Activated T-helper 1 cell treated with Interleukin-2 at 50 U/mL for 16 hours (primary cell): ENCODE results near the gene TCEA2.

Source experiments
- DNase-seq: peaks from one replicate; pipeline ENCODE4 v3.0.0-alpha.2; 2020; ENCODE audit warnings: low read depth

Gene TCEA2

GRCh38 chr20:64049060-64049877 is 13.7 kb upstream of the TCEA2 start, which contains the start of gene SOX18:
TSS of gene SOX18 (minus strand) at chr20:64049639. CDS start at chr20:64049516, 123 bp downstream.
- DNase-seq = no peak

DNA sequence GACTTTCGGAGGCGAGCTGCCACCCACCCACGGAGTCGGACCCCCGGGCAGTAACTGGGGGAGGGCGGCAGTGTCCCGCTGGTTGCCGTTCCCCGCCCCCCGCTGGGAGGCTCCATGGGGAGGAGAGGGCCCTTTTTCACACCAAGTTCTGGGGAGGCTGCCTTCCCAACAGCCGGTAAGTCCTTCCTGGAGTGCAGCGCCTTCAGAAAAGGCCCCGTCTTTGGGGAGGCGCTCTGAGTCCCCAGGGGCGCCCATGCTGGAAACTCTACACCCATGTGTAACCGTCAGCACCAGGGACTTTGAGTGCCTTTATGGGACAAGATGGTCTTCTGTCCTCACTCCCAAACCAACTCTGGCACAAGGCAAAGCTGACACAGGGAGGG is 13.1 kb upstream of the TCEA2 start:
- no peak for DNase-seq

- no peak for DNase-seq
These were observed 12.6 kb upstream of the TCEA2 start for GRCh38 chr20:64050261-64051032.

- DNase-seq = no peak
These were observed 12.0 kb upstream of the TCEA2 start for GRCh38 chr20:64051033-64051452.

DNA sequence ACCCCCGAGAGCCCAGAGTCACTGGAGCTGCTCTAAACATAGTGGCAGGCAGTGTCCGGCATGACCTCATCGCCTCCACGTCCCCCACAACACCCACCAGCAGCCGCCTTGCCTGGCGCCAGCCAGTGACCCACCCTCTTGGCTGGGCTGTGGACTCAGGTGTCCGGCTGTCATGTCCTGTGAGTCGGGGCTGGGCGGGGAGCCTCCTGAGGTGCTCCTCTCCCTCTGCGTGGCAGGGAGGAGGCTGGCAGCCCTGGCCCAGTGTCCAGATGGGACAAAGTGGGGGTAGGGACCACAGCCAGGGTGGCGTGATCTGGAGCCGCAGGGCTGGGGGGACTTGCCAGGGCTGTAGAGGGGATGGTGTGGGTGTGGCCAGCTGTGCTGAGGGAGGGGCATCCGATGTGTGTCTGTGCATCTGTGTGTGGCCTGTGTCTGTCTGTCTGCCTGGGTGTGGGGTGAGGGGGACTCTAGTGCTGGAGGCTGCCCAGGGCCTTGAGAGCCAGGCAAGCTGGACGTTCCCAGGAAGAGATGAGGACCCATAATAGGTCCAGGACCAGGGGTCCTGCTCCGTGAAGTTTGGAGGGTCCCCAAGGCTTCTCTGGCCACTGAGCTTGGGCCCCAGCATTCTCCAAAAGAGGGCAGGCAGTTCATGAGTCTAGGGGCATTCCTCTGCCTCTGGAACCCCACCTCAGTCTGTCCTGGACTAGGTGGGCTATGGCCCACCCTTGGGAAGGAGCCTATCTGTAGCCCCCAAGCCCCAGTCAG is 11.3 kb upstream of the TCEA2 start:
- DNase-seq = no peak

- DNase-seq = no peak
These were observed 10.7 kb upstream of the TCEA2 start for GRCh38 chr20:64052326-64052722.

- DNase-seq = no peak
These were observed 9.8 kb upstream of the TCEA2 start for GRCh38 chr20:64052987-64053840.

GRCh38 chr20:64053841-64054661 is 8.9 kb upstream of the TCEA2 start:
- DNase-seq = no peak

DNA sequence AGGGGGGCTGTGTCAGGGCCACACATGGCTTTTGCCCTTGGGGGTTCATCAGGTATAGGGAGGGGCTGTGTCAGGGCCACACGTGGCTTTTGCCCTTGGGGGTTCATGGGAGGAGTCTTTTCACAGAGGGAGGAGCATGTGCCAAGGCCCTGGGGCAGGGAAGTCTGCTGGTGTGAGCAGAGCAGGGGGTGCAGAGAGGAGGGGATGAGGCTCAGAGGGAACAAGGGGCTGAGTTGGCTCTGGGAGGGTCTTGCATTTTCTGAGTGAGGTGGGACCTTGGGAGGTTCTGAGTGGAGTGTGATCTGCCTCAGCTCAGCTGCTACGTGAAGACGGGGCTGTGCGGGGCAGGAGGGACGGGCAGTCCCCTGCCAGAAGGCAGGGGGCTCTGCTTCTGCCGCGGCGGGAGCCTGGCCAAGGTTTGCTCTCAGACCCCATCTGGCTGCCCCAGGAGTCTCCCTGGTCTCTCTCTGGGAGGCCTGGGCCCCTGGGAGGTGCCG is 7.6 kb upstream of the TCEA2 start:
- DNase-seq = no peak

- DNase-seq = no peak
These were observed 6.9 kb upstream of the TCEA2 start for GRCh38 chr20:64055893-64056638.

DNA sequence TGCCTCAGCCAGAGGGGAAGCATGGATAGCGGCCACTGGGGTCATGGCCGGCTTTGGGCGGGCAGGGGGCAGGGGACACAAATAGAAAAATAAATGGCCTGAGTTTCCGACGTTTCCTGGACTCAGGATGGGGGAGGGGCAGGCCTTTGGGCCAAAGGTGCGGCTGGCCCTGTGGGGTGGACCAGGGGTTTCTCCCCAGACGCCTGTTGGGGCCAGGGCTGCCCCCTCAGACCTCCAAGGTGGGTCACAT is 6.4 kb upstream of the TCEA2 start:
- DNase-seq = no peak

GRCh38 chr20:64056889-64057627 is 5.9 kb upstream of the TCEA2 start:
- no peak for DNase-seq

GRCh38 chr20:64057628-64058498 is 5.1 kb upstream of the TCEA2 start:
- DNase-seq = peak; percentile 57

- no peak for DNase-seq
These were observed 4.5 kb upstream of the TCEA2 start for GRCh38 chr20:64058536-64058935.

- no peak for DNase-seq
These were observed 762 bp upstream of the TCEA2 start for GRCh38 chr20:64062276-64062595.

- DNase-seq = no peak
These were observed 569 bp downstream of the TCEA2 start for GRCh38 chr20:64063389-64064144.

DNA sequence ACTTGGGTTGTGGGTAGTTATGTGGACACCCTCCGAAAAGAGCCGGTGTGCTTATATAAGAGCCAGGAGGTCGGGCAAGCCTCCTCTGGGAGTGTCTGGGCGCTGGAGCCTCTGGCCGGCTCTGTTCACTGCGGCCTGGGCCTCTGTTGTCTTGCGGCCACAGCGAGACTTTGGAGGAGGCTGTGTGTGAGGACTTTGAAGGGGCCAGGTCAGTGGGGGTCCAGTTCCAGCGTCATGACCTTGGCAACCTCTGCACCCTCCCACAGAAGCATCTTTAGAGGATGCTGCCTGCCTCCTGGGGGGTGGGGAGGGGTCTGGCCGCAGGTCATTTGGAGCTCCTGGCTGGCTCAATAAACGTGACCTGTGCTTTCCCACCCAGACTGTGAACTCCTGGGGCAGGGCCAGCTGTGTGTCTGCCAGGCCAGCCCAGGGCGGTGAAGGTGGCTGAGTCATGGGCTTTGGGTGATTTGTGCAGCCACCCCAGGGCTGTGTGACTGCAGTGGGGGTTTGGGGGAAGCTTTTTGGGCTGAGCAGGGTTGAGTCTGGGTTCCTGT is 1.2 kb downstream of the TCEA2 start:
- no peak for DNase-seq
